Stimulated activated CD4-positive, alpha-beta T cell treated with anti-CD3 and anti-CD28 coated beads, TNF-alpha, amount 100 ng/mL, for 48 hours (primary cell): Measurements from ENCODE around the gene FCN1.
"Not testable (repeated sequence)": the region's sequence is repeated elsewhere in the genome, so short reads cannot be mapped to it uniquely, and the experiment has no call there.

Source experiments
- DNase-seq, 3 donors: peaks; one replicate each; pipeline ENCODE4 v3.0.0-alpha.2; 2020; ENCODE audit warnings: low read depth in 3 of 3

FCN1 gene

DNA sequence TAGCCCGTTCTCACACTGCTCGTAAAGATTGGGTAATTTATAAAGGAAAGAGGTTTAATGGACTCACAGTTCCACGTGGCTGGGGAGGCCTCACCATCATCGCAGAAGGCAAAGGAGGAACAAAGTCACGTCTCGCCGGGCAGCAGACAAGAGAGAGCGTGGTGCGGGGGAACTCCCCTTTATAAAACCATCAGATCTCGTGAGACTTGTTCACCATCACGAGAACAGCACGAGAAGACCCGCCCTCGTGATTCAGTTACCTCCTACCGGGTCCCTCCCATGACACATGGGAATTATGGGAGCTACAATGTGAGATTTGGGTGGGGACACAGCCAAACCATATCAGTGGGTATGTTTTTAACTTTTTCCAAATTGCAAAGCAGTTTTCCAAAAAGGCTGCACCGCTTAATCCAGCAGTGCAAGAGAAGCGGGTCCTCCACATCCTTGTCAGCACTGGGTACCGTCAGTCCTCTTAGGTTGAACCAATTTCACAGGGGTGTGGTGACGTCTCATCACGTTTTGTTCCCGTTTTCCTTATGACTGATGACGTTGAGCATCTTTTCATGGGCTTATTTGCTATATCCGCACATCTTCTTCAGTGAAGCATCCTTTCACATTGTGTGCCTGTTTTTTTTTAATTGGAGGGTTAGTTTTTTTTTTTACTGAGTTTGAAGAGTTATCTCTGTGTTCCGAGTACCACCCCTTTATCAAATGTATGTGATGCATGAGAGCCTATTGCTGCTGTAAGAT is 45.1 kb downstream of the FCN1 start:
- no peak for DNase-seq

DNA sequence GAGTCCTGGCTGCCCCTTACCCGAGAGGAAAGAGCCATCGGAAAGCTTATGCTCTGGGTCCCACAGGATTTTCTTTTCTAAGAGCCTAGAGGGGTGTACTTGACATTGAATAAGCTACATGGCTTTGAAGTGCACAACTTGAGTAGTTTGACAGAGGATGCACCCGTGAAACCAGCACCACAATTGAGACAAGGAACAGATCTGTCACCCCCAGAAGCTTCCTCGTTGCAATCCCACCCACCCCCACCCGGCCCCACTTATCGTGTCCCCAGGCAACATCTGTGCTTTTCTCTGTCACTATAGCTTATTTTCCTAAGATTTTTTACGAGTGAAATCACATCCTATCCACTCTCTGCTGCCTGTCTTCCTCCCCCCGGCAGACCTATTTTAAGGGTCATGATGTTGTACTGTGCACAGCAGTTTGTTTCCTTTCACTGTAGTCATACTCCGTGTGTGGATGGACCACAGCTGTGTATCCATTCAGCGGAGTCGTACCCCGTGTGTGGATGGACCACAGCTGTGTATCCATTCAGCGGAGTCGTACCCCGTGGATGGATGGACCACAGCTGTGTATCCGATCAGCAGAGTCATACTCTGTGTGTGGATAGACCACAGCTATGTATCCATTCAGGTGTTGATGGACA is 45.9 kb downstream of the FCN1 start:
- no peak for DNase-seq

DNA sequence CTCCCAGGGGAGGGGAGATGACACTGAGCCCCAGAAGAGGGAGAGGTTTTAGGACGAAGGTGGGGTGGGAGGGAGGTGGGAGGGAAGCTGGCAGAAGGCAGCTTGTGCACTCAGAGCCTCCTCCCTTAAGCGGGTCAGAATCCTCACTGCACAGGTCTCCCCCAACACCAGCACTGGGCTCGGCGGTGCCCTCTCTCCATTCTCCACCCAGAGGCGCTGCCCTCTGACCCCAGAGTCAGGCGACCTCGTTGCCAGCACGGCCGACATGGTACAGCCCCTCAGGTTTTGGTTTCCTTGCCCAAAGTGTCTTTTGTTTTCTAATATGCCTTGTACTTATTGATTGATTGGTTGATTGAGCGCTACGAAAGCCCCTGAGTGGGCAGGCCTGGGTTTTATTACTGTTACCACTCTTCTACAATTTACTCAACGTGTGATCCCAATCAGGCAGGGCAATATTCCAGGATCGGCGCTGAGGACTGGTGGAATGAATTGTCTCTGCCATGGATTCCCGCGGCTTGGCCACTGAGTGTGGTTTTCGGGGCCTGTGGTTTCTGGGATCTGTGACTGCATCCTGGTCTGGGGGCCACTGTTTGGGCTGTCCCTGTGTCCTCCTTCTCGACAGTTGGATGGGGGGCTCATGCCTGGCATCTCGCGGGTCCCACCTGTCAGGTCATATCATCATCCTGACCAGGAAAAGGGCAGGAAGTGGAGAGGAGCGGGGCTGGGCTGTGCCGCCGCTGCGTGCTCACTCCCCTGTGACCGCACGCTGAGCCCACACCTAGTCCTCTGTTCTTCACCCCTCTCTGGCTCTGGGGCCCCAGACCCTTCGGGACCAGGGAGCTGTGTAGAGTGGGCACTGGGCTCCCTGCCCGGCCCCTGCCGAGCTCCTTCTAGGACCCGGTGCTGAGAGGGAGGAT is 46.7 kb downstream of the FCN1 start:
- no peak for DNase-seq

DNA sequence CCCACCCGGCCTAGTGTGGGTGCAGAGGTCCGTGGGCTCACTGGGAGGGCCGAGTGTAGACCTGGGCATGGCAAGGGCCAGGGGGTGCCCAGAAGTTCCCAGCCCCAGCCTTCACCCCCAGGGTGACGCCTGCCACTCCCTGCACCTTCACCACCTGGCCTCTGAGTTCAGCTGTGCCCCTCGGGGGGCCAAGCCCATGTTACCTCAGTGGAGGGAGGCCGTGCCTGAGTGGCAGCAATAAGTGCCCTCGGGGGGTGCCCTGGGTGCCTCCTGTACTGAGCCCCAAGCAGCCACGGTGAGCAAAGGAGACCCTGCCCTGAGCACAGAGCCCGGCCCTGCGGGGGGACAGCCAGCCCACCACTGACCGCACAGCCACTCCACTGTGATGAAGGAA is 47.4 kb downstream of the FCN1 start:
- no peak for DNase-seq

DNA sequence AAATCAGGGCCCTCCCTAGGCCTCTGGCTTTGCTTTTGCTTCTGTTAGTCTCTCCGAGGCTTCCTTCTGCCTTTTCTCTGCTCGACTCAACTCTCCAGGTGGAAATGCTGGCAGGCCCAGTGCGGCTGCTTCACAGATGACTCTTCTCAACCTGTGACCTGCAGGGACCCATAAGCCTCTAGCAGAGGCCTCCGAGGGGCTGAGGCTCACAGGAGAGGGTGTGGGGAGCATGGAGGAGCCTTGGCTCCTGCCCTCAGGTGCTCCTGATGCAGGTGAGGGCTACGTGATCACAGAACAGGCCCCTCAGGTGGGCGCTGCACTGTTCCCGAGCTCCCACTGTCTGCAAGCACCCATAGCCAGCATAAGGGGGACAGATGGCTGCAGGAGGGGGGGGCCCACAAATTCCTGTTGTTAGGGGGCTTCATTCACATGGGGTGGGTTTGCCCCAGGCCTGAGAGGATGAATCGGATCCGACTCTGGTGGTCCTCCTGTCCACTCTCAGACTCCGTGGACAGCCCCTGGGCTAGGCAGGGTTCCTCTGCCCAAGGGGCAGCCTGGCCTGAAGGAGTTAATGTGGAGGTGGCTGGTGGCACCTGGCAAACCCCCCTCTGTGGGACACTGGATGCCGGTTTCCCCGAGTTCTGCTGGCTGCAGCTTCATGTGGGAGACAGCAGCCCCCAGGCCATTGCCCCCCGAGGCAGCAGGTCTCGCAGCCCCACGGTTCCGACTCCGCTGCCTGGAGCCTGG is 48.0 kb downstream of the FCN1 start:
- DNase-seq = no peak

DNA sequence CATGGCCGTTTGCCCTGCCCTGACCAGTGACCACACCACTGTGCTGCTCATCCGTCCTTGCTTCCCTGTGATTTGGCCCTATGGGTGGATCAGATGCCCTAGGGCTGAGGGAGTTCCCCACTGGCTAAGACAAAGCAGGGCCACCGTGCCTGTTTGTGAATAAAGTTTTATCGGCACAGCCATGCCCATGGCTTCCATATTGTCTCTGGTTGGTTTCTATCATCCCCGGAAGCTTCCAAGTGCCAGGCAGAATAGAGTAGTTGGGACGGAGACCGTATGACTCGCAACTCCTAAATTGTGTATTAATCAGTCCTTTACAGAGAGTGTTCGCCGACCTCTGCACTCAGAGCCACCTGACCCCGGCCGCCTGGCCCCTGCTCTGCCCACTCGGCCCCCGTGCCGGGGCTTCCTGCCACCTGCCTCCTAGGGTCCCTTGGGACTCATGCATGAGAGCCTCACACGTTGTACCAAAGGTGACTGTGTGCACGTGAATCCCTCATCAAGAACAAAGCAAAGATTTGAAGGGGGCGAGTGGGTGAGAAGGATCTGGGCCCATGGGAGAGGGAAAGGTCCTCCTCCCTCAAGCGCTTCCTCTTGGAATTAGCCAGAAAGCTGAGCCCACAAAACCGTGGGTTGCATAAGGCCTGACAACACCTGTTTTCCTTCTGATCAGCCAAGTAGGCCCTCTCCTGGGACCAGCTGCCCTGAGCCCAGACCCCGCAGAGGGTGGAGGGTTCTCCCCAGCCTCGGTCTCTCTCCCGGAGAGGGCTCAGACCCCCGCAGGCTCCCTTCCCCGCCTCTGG is 48.8 kb downstream of the FCN1 start:
- DNase-seq = no peak

DNA sequence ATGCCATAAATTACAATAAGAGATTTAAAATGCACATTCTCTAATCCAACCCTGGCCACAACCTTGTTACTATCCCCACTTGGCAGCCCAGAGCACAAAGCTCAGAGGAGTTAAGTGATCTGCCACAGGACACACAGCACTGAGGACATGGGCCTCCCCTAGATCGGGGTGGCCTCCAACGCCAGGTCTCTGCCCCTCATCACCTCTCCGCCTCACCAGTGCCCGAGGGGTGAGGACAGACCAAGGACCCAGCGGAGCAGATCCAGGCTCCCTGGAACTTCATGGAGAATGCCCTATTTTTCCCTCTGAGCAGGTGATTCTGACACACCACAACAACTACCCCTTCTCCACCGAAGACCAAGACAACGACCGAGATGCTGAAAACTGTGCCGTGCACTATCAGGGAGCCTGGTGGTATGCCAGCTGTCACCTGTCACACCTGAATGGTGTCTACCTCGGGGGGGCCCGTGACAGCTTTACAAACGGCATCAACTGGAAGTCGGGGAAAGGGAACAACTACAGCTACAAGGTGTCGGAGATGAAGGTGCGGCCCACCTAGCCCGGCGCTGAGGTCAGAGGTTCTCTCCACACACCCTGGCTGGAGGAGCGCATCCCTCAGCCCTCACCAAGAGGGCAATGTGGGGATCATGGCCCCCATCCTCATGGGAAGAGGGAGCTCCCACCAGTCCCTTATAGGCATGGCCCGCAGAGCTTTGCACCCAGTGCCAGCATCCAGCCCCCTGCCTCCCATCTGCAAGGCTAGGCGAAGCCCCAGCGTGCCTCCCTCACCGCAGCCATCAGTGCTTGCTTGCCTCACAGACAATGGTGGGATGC is 49.6 kb downstream of the FCN1 start:
- DNase-seq = no peak

DNA sequence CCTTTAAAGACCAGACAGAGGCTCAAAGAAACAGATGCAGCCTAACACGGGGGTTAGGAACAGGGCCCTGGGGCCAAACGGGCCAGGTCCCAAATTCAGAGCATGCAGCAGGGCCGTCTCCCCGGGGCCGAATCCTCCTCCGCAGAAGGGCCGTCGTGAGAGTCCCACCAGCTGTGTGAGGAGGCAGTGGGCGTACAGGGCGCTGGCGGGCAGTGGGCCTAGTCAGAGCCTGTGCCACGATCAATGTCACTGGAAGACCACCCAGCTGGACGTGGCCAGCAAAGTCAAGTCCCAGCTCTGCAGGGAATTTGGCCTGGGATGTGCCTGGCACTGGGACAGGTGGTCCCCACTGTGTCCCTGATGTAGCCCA is 52.9 kb downstream of the FCN1 start:
- DNase-seq = no peak

DNA sequence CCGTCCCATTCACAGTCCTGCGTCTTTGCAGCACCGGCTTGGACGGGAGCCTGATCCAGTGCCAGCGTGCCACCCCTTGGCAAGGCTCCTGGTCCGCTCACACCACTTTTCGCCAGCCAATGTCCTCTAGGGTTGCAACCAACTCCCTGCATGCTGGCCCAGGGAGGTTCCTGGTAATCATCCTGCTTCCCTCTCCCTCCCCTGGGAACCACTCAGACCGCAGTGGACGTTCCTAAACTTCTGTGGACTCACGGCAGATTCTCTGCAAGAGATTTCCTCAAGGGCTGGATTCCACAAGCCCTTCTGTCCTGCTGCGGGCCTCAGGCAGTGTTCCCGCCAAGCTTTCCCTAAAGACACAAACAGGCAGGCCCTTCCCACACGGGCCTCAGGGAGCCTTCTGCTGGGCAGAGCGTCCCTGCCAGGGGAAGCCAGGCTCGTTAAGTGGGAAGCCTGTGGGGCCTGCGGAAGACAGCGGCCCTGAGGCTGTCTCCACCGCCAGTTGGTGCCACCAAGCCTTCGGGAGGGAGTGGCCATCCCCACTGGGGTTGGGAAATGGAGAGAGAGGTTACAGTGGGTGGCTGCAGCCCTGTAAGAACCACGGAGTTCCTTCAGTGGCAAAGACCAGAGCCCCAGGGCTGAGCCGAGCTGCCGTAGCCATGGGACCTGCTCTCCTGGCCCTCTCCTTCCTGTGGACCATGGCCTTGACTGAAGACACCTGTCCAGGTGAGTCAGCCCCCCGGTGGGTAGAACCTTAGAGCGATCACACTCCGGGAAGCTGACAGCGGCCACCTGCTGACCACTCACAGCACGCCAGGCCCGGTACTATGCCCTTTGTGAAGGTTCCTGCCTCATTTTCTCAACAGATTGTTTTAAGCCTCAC is 53.5 kb downstream of the FCN1 start:
- no peak for DNase-seq

DNA sequence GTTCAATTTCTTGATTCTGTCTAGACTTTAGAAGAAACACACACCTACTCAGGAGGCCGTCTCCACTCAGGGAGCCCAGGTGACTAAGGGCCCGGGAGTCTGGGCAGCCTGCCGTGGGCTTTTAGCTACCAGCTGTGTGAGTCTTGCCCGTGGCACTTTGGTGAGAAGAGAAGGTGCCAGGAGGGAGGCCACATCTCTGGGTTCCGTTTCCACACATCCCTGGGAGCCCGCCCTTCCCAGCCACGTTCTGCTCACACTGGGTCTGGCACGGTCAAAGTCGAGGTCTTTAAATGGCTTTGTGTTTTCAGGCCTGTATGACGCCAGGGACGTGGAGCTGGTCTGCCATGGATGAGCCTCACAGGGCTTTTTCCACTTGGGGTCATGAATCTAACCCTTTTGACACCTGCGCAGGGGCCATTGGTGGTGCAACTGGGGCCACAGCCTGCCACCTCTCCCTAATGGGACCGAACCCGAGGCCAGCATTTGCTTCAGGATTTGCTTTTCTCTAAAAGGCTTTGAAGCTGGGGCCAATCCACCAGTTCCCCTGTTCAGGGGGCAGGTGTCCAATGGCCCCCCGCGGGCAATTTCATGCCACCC is 54.3 kb downstream of the FCN1 start:
- DNase-seq = no peak

DNA sequence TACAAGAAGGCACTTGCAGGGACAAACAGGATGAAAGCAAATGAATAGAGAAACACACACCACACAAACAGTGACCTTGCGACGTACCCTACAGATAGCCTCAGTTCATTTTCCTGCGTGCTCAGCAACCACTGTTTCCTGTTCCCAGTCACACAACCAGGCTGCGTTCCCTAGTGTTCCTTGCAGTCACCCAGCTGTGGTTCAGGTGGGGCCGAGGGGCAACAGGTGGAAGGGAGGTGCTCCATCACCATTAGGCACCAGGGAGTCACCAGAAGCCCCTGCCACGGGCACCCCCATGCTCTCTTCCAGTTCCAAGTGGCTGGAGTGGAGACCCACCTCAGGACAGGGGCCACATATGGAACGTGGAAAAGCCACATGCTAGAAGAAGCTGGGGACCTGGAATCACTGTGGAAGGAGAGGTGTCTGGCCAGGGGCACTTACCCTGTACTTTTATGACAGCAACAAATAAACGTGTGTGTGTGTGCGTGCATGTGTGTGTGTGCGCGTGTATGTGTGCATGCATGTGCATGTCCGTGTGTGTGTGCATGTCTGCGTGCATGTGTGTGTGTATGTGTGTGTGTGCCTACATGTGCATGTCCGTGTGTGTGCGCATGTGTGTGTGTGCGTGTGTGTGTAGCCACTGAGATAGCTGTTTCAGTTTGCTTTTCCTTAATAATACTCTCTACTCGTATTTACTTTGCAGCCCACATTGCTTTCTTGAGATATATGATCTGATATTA is 55.9 kb downstream of the FCN1 start:
- no peak for DNase-seq

DNA sequence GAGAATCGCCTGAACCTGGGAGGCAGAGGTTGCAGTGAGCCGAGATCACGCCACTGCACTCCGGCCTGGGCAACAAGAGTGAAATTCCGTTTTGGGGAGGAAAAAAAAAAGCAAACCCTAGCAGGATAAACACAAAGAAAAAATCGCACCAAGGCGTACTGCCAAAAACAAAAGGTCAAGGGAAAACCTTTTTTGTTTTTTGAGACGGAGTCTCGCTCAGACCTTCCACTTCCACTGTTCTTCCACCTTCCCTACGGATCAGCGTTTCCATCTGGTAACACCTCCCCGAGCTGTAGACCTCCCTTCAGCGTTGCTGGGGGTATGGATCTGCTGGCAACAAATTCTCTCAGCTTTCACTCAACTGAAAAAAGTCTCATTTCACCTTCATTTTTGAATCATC is 57.2 kb downstream of the FCN1 start:
- DNase-seq = no peak

DNA sequence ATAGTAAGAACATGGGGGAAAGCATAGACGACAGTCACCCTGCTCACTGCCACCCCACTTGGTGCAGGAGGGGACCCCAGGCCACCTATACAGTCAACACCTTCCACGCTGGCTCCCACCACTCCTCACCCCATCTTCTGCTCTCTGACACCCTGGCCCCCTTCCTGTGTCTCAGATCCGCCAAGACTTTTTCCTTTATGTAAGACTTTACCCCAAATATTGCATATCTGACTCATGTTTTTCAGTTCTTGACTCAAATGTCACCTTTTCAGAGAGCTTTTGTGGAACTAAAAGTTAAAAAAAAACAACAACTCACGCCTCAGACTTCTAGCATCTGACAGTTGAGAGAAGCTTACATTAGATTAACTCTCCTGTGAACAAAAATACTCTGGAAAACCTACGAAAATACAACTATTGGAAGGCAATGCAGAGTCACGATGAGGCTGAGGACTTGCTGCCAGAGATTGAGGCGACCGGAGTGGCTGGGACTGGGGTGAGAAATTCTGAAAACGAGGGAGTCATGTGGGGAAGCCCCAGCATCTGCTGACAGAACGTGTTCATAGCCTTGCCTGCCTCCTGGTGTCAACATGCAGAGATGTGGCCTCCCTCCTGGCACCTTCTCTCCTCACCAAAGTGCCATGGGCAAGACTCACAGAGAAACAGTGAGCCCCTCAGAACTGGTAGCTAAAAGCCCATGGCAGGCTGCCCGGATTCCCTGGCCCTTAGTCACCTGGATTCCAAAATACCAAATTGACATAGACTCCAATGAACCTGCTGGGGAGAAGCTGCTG is 59.5 kb downstream of the FCN1 start:
- peak; percentile 26 to 49 (median 44) for DNase-seq

DNA sequence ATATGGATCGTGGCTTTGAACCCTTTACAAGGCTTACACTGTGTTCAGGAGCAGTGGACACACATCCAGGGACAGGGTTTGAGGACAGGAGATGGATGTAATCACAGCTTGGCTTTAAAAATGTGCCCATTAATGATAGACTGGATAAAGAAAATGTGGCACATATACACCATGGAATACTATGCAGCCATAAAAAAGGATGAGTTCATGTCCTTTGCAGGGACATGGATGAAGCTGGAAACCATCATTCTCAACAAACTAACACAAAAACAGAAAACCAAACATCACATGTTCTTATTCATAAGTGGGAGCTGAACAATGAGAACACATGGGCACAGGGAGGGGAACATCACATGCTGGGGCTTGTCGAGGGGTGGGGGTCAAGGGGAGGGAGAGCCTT is 60.3 kb downstream of the FCN1 start:
- DNase-seq = not testable (repeated sequence)

DNA sequence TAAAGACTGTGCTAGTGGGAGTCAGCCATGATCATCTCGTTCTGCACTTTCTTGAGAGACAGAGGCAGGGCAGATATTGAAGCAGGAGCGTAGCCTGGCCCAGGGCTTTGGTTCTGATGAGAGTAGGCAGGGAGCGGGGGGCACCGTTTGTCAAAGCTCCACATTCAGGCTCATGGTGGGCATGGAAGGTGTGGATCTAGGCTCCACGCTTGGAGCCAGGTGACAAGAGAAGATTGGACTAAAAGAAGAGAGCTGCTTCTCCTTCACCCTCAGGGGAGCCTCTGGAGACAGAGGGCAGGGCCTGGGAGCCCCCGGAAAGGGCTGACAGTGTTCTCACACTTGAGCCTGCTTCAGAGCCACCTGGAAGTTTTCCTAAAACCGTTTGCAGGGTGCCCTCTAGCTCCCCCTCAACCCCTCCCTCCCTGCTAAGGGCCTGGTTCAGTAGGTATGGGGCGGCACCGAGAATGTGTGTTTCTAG is 61.8 kb downstream of the FCN1 start:
- DNase-seq = no peak
